Dermis blood vessel endothelial cell (primary cell): ENCODE results near the gene SLFN12. TPM values are rescaled to one million over a fixed set of nuclear protein-coding genes. Genes with fewer than 3 reads are reported as not detected.
"Not testable (repeated sequence)": the region's sequence is repeated elsewhere in the genome, so short reads cannot be mapped to it uniquely, and the experiment has no call there.

Source experiments
- DNase-seq: peaks from one replicate; pipeline ENCODE4 v3.0.0; 2010
- total RNA-seq: library from RNA; depleted of rRNA; stranded (reverse); fragments of >200 nt; gene quantifications from 2 replicates; pipeline ENCODE4 v1.2.3, GENCODE V29; 2014

The SLFN12 gene
- total RNA-seq, 1 donor from 2014 or later: 75.6 TPM

- no peak for DNase-seq
Observed at GRCh38 chr17:35407531-35407930, 24.8 kb downstream of the SLFN12 start.

GRCh38 chr17:35406568-35406967, 25.7 kb downstream of the SLFN12 start:
- no peak for DNase-seq

GRCh38 chr17:35404360-35404759, 27.9 kb downstream of the SLFN12 start:
- no peak for DNase-seq

GRCh38 chr17:35393783-35394182, 38.5 kb downstream of the SLFN12 start:
- DNase-seq: not testable (repeated sequence)

- no peak for DNase-seq
Observed at GRCh38 chr17:35390663-35391062, 41.6 kb downstream of the SLFN12 start.

- DNase-seq: no peak
Observed at GRCh38 chr17:35390156-35390555, 42.1 kb downstream of the SLFN12 start.

GRCh38 chr17:35387496-35387895, 44.8 kb downstream of the SLFN12 start:
- no peak for DNase-seq

GRCh38 chr17:35377706-35378105, 54.6 kb downstream of the SLFN12 start:
- no peak for DNase-seq

GRCh38 chr17:35377068-35377467, 55.2 kb downstream of the SLFN12 start:
- DNase-seq: no peak

- DNase-seq: peak; percentile 30
Observed at GRCh38 chr17:35376245-35376644, 56.1 kb downstream of the SLFN12 start.

- no peak for DNase-seq
Observed at GRCh38 chr17:35374766-35375344, 57.4 kb downstream of the SLFN12 start.

- peak; percentile 68 for DNase-seq
Observed at GRCh38 chr17:35373984-35374765, 58.1 kb downstream of the SLFN12 start.

GRCh38 chr17:35373534-35373983, 58.7 kb downstream of the SLFN12 start, which contains the start of gene SLFN11:
SLFN11 (minus strand) TSS chr17:35373621; CDS start chr17:35363807, 9,814 bp downstream.
- DNase-seq: peak; percentile 94

- peak; percentile 24 for DNase-seq
Observed at GRCh38 chr17:35372846-35373533, 59.3 kb downstream of the SLFN12 start.

GRCh38 chr17:35371934-35372333, 60.4 kb downstream of the SLFN12 start:
- DNase-seq: no peak

GRCh38 chr17:35368081-35368830, 64.0 kb downstream of the SLFN12 start:
- DNase-seq: no peak

- DNase-seq: no peak
Observed at GRCh38 chr17:35361027-35361426, 71.3 kb downstream of the SLFN12 start.

Other genes with a start within 250 kb of the SLFN12 start
- not detected in 2 replicates for gene SLC35G3, start 238.1 kb downstream of the SLFN12 start, total RNA-seq
- gene SLFN5, start 189.4 kb downstream of the SLFN12 start, total RNA-seq: 40.8 and 68.0 TPM in 2 replicates
- 83.3 and 103 TPM in 2 replicates for gene SLFN11, start 58.9 kb downstream of the SLFN12 start, total RNA-seq
- gene SLFN13, start 16.3 kb upstream of the SLFN12 start, total RNA-seq: 3.2 and 5.8 TPM in 2 replicates
- gene SLFN12L, start 105.2 kb upstream of the SLFN12 start, total RNA-seq: under 0.01 and 0.05 TPM in 2 replicates
- not detected in 2 replicates for gene SLFN14, start 128.3 kb upstream of the SLFN12 start, total RNA-seq
- gene PEX12, start 146.1 kb upstream of the SLFN12 start, total RNA-seq: 3.7 and 3.9 TPM in 2 replicates
- gene AP2B1, start 154.8 kb upstream of the SLFN12 start, total RNA-seq: 110 and 203 TPM in 2 replicates